Prostate gland (tissue), 2 donors: ENCODE measurements around the gene AKT2. TPM values are rescaled to one million over a fixed set of nuclear protein-coding genes. Genes with fewer than 3 reads are reported as not detected.
A peak's percentile ranks its signal among the peaks of the same experiment; 100 is the strongest.

ENCODE experiments used
- DNase-seq: peaks from one replicate; pipeline ENCODE4 v3.0.0-alpha.2; 2019; ENCODE audit warnings: low spot score
- H3K27ac ChIP-seq, 2 donors: fragments of 200-600 bp; sonication (generic); 2 replicates each; pipeline ENCODE4 v1.5.1; 2017 to 2019
- H3K27me3 ChIP-seq: fragments of 200-600 bp; sonication (generic); replicated peaks from 2 replicates; pipeline ENCODE4 v1.5.1; 2019; ENCODE audit not compliant: insufficient read depth
- H3K36me3 ChIP-seq, 2 donors: fragments of 200-600 bp; sonication (generic); 1 replicate in 1 of 2; 2 replicates in 1 of 2; pipeline versions ENCODE4 v1.5.1 to v1.8.1; 2017 to 2019
- H3K4me1 ChIP-seq: fragments of 200-600 bp; sonication (generic); replicated peaks from 2 replicates; pipeline ENCODE4 v1.5.1; 2019
- H3K4me3 ChIP-seq, 2 donors: fragments of 200-600 bp; sonication (generic); 2 replicates each; pipeline ENCODE4 v1.5.1; 2017 to 2019
- H3K9me3 ChIP-seq: fragments of 200-600 bp; sonication (generic); 2 replicates; pipeline ENCODE4 v1.5.1; 2017
- POLR2A ChIP-seq: fragments of 450-650 bp; IDR thresholded peaks from one replicate; pipeline ENCODE4 v1.6.1; 2016; ENCODE audit warnings: antibody characterized with exemption, mild to moderate bottlenecking
- POLR2AphosphoS5 ChIP-seq: sonication (generic); formaldehyde crosslinking; IDR thresholded peaks from one replicate; pipeline ENCODE4 v1.6.1; 2017; ENCODE audit warnings: antibody characterized with exemption
- WGBS: methylation state at CpG from one replicate; pipeline ENCODE4 v1.1.5; 2018; 5-methylcytosine and 5-hydroxymethylcytosine counted together
- intact Hi-C: fragments of 100-400 bp; cut with DNase I; formaldehyde crosslinking; loops from one replicate; pipeline ENCODE4 v1.14.2; 2022
- total RNA-seq, 2 donors: library from RNA; depleted of rRNA; stranded (reverse); fragments of >200 nt; gene quantifications; one replicate each; pipeline ENCODE4 v1.1.0, GENCODE V29; 2016
- TF ChIP-seq, protein P1 (sequence below), 4 experiments: fragments of 200-600 bp in 2 of 4; fragments of 450-650 bp in 2 of 4; sonication (generic) in 2 of 4; IDR thresholded peaks; 1 replicate in 3 of 4; 2 replicates in 1 of 4; pipeline ENCODE4 v1.5.1; 2016 to 2019; ENCODE audit warnings: antibody characterized with exemption in 4 of 4, mild to moderate bottlenecking in 2 of 4, moderate library complexity in 2 of 4

The AKT2 gene
- total RNA-seq, 2 donors from 2014 or later = 95.3 to 171 TPM

DNA sequence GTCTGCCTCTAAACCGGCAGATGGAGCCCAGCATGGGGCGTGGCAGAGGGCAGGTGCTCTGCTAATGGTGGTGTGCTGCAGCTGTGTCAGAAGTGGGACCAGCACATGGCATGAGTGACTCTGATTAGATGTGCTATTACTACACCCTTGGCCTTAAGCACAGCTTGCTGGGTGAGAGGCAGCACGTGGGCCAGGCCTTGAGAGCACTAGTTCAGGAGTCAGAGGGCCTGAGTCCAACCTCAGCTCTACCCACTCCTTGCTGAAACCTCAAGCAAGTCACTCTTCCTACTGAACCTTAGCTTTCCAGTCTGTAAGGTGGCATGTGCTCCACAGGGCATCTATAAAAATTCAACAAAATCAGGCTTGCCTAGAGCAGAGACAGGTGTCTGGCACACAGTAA is 22.7 kb downstream of the AKT2 start:
- peaks cover 8% of the 10 kb centered on the region for H3K4me1 ChIP-seq
- 95% methylated on average over 3 of the region's 3 CpGs for WGBS

DNA sequence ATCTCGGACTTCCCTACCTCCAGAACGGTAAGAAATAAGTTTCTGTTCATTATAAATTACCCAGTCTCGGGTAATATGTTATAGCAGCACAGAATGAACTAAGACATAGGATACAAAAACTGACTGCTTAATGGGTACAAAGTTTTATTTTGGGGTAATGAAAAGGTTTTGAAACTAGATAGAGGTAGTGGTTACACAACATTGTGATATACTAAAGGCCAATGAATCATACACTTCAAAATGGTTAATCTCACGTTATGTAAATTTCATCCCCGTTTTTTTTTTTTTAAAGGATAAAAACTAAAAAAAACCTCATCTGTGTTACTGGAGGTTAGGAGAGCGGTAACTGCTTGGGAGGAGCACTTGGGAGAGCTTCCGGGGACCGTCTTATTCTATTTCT is 23.5 kb downstream of the AKT2 start:
- no peak overlapping the region for H3K4me3 ChIP-seq

More for the DNA sequence above, 22.7 kb downstream of the AKT2 start:
- intact Hi-C loops = no loop called here
- TF ChIP-seq, protein P1, sequence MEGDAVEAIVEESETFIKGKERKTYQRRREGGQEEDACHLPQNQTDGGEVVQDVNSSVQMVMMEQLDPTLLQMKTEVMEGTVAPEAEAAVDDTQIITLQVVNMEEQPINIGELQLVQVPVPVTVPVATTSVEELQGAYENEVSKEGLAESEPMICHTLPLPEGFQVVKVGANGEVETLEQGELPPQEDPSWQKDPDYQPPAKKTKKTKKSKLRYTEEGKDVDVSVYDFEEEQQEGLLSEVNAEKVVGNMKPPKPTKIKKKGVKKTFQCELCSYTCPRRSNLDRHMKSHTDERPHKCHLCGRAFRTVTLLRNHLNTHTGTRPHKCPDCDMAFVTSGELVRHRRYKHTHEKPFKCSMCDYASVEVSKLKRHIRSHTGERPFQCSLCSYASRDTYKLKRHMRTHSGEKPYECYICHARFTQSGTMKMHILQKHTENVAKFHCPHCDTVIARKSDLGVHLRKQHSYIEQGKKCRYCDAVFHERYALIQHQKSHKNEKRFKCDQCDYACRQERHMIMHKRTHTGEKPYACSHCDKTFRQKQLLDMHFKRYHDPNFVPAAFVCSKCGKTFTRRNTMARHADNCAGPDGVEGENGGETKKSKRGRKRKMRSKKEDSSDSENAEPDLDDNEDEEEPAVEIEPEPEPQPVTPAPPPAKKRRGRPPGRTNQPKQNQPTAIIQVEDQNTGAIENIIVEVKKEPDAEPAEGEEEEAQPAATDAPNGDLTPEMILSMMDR (IDR thresholded peaks at IDR 0.05) = no peak
- Histone ChIP-seq H3K27ac (no peak overlapping the region), H3K36me3 (peaks cover 0 to 3% of the 10 kb centered on the region in 2 donors), H3K27me3 (no peaks in the 10 kb centered on the region), H3K9me3 (no peaks in the 10 kb centered on the region), H3K4me3 (no peak overlapping the region)
- DNase-seq = no peak

DNA sequence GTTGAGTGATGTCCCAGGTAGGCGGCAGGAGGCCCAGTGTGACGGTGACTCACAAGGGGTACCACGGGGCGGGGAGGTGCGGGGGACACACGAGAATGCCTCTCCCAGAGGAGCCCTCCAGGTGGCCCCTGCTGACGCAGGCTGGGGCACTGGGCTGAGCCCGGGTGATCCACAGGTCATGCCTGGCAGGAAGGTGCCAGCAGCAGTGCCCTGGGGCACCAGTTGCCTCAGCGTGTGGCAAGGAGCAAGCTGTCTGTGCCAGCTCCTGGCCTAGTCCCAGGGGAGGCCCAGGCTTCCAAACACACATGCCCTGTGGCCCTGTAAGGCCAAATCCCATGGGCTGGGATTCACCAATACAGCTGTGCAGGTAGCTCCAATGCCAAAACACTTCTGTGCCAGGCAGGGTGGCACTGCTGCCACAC is 28.0 kb downstream of the AKT2 start:
- peaks cover 10 to 17% of the 10 kb centered on the region in 2 donors for H3K36me3 ChIP-seq
- H3K4me1 ChIP-seq = peaks cover 12% of the 10 kb centered on the region
- H3K9me3 ChIP-seq = no peaks in the 10 kb centered on the region
- H3K27ac ChIP-seq = no peak overlapping the region
- no peak overlapping the region for H3K4me3 ChIP-seq
- WGBS = 57% methylated on average over 8 of the region's 9 CpGs
- intact Hi-C loops = no loop called here
- peak; percentile 35 for DNase-seq
- TF ChIP-seq POLR2A (no peak), POLR2AphosphoS5 (no peak)
- TF ChIP-seq, protein P1 (IDR thresholded peaks at IDR 0.05) = no peak
- no peaks in the 10 kb centered on the region for H3K27me3 ChIP-seq

More for the DNA sequence above, 23.5 kb downstream of the AKT2 start:
- TF ChIP-seq, protein P1 (IDR thresholded peaks at IDR 0.05) = no peak
- TF ChIP-seq POLR2AphosphoS5 (no peak), POLR2A (no peak)
- H3K27ac ChIP-seq = no peak overlapping the region
- H3K36me3 ChIP-seq = peaks cover 0 to 3% of the 10 kb centered on the region in 2 donors
- no peaks in the 10 kb centered on the region for H3K9me3 ChIP-seq
- H3K27me3 ChIP-seq = no peaks in the 10 kb centered on the region
- H3K4me1 ChIP-seq = peaks cover 7% of the 10 kb centered on the region
- 84% methylated on average over 8 of the region's 8 CpGs for WGBS
- no peak for DNase-seq
- intact Hi-C loops = no loop called here

DNA sequence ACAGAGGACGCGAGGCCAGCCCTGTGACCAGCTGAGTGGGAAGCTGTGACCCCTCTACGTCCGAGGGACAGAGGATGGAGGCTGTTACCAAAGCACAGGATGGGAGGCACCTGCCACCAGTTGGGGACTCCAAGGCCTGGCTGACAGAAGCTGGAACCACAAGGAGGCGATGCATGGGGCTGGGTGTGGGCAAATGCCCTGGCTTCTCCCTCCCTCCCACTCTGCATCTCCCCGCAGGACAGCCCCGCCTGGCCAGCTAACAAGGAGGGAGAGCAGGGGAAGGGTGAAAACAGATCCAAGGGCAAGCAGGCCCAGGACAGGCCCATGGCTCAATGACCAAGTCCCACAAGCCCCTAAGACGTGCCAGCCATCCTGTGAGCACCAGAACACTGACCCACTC is 28.6 kb downstream of the AKT2 start:
- H3K9me3 ChIP-seq = no peaks in the 10 kb centered on the region
- no peak for DNase-seq
- no peaks in the 10 kb centered on the region for H3K27me3 ChIP-seq
- H3K27ac ChIP-seq = no peak overlapping the region
- peaks cover 10 to 17% of the 10 kb centered on the region in 2 donors for H3K36me3 ChIP-seq
- H3K4me3 ChIP-seq = no peak overlapping the region
- H3K4me1 ChIP-seq = peaks cover 12% of the 10 kb centered on the region
- intact Hi-C loops = no loop called here
- 87% methylated on average over 8 of the region's 8 CpGs for WGBS
- TF ChIP-seq, protein P1 (IDR thresholded peaks at IDR 0.05) = no peak
- TF ChIP-seq POLR2AphosphoS5 (no peak), POLR2A (no peak)

DNA sequence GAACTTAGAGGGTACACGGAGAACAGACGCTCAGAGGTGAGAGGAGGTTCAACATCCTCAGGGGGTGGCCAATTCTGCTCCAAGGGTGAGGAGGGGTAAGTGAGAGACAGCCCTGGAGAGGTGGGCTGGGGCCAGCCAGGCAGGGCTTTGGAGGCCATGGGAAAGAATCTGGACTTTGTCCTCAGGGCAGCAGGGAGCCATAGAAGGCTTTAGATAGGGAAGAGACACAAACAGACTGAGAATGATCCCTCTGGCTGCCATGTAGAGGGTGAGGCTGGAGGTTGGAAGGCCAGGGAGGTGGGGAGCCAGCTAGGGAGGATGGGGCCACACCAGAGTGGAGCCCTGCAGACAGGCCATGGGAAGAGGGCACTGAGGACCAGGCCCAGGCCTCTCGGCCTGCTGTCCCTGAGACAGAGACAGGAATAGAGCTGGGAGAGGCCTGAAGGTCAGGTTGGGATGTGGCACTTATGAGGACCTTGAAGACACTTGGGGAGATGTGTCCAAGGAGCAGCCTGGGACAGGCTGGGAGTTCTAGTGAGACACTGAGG is 29.5 kb downstream of the AKT2 start:
- intact Hi-C loops = no loop called here
- Histone ChIP-seq H3K9me3 (no peaks in the 10 kb centered on the region), H3K4me1 (peaks cover 12% of the 10 kb centered on the region), H3K27me3 (no peaks in the 10 kb centered on the region), H3K4me3 (no peak overlapping the region), H3K27ac (no peak overlapping the region), H3K36me3 (peaks cover 10 to 17% of the 10 kb centered on the region in 2 donors)
- TF ChIP-seq POLR2AphosphoS5 (no peak), POLR2A (no peak)
- TF ChIP-seq, protein P1 (IDR thresholded peaks at IDR 0.05) = no peak
- no peak for DNase-seq
- WGBS = 88% methylated on average over 3 of the region's 3 CpGs
